PFSK-1 (cell line): ENCODE data around the gene PHC2.

ENCODE experiments used
- POLR2AphosphoS5 ChIP-seq: IDR thresholded peaks from 2 replicates; pipeline ENCODE4 v1.6.1; 2012; ENCODE audit warnings: low read depth, mild to moderate bottlenecking, control low read depth, low read length, moderate library complexity
- REST ChIP-seq, 2 experiments: IDR thresholded peaks; 2 replicates each; pipeline versions ENCODE4 v1.6.1 to v1.8.0; 2011 to 2012; ENCODE audit warnings: low read depth in 2 of 2, low read length in 2 of 2, control low read depth in 1 of 2, inconsistent platforms in 1 of 2, mild to moderate bottlenecking in 1 of 2, moderate library complexity in 1 of 2; ENCODE audit not compliant: insufficient read depth in 1 of 2

GRCh38 chr1:33301273-33301984, 129.5 kb downstream of the PHC2 start:
- TF ChIP-seq POLR2AphosphoS5 (no peak), REST (IDR thresholded peaks at IDR 0.05; ENCODE audit: insufficient read depth in 1 of 2, low read depth in 2 of 2, low read length in 2 of 2) (no peak)
